ENCODE data around the gene CFAP299.

The CFAP299 gene

DNA sequence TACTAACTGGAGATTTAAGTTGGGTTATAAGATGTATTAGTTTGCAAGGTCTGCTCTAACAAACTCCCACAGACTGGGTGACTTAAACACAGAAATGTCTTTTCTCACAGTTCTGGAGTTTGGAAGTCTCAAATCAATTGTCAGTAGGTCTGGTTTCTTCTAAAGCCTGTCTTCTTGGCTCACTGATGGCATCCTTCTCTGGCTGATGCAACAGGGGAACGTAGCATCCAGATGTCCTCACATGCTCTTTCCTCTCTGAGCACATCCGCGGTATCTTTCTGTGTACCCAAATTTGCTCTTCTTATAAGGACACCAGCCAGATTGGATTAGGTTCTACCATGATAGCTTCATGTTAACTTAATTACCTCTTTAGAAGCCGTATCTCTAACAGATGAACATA lies 631.8 kb downstream of the CFAP299 start:
- no peak for DNase-seq

DNA sequence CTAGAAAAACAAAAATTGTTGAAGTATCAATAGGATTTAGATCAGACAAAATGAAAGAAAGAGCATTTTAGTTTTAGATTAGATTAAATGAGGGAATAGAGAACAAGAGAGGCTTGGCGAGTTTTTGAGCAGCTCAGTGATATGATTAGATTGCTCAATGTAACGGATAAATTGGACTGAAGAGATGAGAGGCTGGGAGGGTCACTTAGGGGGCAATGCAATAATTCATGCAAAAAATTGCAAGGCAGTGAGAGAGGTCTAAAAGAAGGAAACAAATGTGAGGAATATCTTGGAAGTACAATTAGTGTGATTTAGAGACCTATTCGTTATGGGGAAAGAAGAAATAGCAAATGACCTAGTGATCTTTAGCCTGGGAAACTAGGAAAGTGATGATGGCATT lies 644.7 kb downstream of the CFAP299 start:
- no peak for DNase-seq

DNA sequence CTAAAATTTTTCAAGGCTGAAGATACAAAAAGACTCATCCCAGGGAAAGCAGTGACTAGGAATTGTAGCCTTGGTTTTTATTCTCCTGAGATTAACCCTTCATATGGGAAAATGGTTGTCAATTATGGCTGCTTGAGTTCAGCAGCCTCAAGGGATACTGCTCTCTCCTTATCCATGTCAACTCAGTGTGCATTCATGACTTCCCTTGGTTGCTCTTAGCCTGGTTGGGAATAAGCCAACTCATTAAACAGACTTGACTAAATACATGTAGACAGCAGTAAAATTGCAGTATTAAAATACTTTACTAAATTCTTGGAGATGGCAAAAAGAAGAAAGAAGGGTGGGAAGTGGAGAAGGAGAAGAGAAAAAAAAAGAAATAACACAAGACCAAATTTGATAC lies 650.5 kb downstream of the CFAP299 start:
- no peak for DNase-seq

DNA sequence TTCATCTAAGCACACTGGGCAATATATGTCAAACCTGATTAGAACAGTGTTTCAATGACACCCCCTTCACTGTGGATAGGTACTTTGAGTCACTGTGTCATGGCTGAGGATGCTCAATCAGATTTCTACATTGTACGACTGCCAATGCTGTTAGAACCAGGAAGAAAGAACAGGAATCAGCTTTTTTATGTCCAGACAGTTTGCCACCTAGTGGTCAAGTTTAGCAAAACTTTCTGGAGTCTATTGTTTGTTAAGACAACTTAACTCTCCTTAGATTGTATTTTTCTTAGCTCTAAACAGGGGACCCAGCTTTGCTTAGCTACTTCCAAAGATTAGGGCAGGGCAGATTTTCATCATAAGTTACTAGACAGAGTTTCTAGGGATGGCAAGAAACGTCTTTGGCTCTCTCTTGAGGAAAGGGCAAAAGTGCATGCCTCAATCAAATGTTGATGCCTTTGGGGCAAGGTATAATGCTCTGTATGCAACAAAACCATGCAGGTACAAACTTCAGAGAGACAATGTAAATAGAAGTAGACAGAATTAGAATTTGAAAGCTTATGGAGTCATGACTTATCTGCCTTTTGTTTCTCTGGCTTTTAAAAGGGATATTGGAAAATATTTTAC lies 654.5 kb downstream of the CFAP299 start:
- peak; percentile 42 for DNase-seq

DNA sequence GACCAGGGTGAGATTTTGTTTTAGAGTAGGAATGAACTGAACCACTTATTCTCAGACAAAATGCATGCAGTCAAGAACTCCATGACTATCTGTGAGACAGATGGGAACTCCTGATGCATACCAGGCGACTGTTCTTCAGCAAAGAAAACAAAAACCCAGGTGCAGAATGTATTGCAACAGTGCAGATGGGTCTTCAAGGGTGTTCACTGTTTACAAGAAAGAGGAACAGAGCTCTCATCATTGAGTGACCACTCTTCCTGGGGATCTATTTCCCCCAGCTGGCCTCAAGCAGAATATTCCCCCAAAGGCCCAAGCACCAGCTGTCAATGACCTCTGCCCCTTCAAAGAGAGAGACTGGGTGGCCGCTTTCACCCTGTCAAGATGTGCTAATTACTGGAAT lies 655.3 kb downstream of the CFAP299 start:
- DNase-seq: no peak

DNA sequence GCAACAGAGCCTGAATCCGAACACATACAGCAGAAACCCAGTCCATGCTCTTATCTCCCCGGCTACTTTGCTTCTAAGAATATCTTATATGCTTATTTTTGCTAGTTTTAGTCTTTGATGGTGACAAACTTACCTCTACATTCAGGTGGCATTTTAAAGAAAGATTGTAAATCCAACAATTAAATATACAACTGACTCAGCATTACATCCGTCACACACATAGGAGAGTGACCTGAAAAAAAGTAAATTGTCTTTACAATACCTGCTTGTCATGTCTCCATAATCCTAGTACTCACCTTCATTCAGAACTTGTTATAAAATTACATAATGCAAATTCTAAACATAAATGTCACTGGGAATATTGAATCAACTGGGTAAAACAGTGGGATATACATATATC lies 664.4 kb downstream of the CFAP299 start:
- no peak for DNase-seq

DNA sequence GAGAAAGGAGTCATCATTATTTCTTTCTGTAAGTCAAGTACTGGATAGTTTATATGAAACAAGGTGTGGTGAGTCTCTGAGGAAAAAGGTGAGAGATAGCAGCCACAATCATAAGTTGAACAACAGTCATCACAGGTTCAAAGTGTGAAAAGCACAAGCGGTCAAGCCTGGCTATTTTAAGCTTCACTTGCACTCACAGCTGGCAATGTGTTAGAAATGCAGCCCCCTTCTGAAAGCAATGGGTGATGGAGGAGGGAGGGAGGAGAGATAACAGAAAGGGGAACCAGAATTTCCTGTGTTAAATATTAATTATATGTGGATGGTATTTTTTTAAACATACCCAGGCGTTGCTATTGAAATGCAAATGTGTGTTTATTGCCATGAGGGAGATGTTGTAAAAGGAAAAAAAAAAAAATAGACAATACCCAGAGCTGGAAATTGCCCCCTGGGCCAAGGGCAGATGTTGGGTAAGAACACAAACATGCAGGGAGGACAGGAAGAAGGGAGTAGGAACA lies 668.1 kb downstream of the CFAP299 start:
- DNase-seq: no peak

DNA sequence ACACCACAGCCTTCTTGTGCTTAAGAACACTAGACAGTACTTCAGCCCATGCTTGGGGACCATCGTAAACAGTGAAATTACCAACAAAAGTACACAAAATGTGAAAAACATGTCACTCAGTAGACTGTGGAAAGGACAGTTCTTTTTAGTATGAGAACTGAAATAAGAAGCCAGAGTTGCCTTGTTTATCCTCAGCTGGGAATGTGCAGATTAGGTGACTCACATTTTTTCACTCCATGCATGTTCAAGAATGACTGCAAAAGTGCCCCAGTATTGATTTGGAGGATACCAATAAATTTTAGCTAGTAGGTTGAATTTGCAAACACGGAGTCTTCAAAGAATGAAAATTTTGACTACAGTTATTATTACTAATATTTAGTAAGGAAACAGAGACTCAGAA lies 671.9 kb downstream of the CFAP299 start:
- DNase-seq: no peak
